ENCODE results near the gene SOX1.
A peak's percentile ranks its signal among the peaks of the same experiment; 100 is the strongest.

Gene SOX1

DNA sequence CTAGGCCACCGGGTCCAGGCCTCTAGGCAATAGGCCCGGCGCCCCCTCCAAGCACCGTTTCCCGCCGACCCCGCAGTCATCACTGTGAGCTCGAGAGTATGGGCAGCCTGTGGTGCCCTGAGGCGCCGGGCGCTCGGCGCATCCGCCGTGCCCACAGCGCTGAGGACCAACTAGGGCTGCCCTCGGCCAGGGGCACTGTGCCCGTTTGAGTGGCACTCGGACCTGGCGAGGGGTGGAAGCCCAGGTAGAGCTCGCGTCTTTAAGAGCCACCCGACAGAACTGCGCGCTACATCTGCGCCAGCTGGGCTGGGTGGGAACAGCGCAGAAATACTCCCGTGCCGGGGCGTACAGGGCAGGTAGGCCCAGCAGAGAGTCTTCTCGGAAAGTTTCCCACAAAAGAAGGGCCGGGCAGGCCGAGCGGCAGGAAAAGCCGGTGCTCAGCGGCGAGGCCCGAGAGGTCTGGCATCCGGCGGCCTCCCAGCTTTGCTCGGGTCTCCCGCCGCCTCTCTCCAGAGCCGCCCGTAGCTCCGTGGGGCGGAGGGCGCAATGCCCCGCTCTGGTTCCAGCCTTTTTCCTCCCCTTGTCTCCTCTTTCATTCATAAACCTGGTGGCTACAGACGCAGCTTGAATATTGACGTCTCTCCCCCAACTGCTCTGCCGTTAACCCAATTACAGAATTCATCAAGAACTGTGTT lies 5.4 kb upstream of the SOX1 start:
- TF ChIP-seq, protein P1, sequence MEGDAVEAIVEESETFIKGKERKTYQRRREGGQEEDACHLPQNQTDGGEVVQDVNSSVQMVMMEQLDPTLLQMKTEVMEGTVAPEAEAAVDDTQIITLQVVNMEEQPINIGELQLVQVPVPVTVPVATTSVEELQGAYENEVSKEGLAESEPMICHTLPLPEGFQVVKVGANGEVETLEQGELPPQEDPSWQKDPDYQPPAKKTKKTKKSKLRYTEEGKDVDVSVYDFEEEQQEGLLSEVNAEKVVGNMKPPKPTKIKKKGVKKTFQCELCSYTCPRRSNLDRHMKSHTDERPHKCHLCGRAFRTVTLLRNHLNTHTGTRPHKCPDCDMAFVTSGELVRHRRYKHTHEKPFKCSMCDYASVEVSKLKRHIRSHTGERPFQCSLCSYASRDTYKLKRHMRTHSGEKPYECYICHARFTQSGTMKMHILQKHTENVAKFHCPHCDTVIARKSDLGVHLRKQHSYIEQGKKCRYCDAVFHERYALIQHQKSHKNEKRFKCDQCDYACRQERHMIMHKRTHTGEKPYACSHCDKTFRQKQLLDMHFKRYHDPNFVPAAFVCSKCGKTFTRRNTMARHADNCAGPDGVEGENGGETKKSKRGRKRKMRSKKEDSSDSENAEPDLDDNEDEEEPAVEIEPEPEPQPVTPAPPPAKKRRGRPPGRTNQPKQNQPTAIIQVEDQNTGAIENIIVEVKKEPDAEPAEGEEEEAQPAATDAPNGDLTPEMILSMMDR (IDR thresholded peaks at IDR 0.05; ENCODE audit: low read depth, low read length, missing control alignments) = no peak
- H3K4me3 ChIP-seq (ENCODE audit: low read depth, low read length) = no peak overlapping the region
- no peak for DNase-seq (ENCODE audit: low read depth)
- in situ Hi-C loops (cut with HindIII; ENCODE audit: low sequenced_read_pairs) = no loop called here

DNA sequence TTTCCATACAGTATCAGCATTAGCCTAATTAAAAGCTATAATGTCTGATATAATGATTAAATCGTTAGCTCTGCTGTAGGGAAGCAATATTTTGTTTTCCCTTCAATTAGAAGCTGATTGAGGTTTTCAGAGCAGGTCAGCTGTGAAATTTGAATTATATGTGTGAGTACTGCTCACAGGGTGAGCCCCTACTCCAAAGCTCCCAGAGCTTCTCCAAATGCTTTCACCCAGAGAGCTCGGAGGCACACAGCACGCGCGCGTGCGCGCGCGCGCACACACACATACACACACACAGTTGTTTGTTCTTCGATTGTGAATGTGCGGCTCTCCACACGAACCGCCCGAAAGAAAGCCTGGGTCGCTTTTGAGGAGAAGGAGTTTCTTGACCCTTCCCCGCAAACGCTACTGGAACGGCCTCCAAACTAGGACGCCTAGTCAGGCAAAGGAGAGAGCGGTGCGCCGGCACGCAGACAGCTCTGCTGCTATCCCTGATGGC lies 4.8 kb upstream of the SOX1 start:
- TF ChIP-seq, protein P1 (IDR thresholded peaks at IDR 0.05; ENCODE audit: low read depth, low read length, missing control alignments) = no peak
- no peak overlapping the region for H3K4me3 ChIP-seq (ENCODE audit: low read depth, low read length)
- in situ Hi-C loops (cut with HindIII; ENCODE audit: low sequenced_read_pairs) = no loop called here
- DNase-seq (ENCODE audit: low read depth) = no peak

DNA sequence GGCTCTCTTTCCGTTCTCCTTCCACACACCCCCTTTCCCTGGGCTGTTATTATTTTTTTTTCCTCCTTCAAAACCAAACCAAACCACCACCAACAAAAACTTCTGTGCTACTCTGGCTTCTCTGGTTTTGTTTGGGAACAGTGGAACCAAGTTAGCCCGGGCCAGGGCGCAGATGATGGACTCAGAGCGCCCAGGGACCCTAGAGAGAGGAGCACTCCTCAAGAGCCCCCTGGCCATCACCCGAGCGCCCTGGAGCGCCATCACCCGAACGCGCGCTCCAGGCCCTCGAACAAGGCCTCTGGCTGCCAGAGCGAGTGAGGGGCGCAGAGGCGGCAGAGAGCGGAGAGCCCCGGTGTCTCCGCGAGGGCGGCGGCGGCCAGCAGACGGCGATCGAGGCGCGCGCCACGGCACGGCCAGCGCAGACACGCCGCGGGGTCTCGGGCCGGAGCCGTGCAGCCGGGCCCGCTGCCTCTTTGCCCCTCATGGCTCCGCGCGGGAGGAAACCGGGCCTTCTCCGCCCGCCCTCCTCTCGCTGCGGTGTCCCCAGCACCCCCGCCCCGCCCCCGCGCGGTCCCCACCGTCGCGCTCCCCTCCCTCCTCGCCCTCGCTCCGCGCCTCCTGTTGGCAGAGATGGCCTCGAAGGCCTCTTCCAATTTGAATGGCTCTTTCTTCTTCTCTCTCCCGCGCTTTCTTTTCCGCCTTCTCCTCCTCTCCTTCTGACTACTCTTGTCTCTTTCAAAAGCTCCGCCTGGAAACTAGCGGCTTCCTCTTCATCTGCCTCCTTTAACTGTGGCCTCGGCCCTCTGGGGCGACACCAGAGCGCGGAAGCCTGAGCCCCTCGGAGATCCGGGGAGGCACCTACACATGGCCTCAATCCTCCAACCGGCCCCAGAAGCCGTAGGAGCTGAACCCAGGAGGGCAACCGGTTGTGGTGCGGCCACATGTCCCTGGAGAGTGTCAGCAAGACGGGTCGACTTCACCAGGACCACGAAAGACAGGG lies 4.1 kb upstream of the SOX1 start:
- TF ChIP-seq, protein P1 (IDR thresholded peaks at IDR 0.05; ENCODE audit: low read depth, low read length, missing control alignments) = peak; percentile 18
- in situ Hi-C loops (cut with HindIII; ENCODE audit: low sequenced_read_pairs) = no loop called here
- DNase-seq (ENCODE audit: low read depth) = no peak
- no peak overlapping the region for H3K4me3 ChIP-seq (ENCODE audit: low read depth, low read length)

DNA sequence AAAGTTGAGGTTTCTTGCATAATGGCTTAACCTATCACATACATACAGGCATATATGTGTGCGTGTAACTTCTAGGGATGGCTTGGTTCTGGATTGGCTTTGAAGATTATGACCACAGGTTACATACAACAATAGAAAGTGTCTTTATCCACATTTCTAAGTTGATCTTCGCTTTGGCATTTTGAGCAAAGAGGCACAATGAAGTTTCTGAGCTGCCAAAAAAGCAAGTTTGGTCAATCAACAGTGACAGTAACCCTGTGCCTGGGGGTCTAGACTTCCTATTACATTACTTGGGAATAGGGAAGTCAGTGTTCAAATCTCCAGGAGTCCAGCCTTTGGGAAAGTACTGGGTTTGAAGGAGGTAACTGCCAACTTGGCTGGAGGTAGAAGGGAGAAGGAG lies 3.1 kb upstream of the SOX1 start:
- in situ Hi-C loops (cut with HindIII; ENCODE audit: low sequenced_read_pairs) = no loop called here
- H3K4me3 ChIP-seq (ENCODE audit: low read depth, low read length) = no peak overlapping the region
- DNase-seq (ENCODE audit: low read depth) = no peak
- TF ChIP-seq, protein P1 (IDR thresholded peaks at IDR 0.05; ENCODE audit: low read depth, low read length, missing control alignments) = no peak

DNA sequence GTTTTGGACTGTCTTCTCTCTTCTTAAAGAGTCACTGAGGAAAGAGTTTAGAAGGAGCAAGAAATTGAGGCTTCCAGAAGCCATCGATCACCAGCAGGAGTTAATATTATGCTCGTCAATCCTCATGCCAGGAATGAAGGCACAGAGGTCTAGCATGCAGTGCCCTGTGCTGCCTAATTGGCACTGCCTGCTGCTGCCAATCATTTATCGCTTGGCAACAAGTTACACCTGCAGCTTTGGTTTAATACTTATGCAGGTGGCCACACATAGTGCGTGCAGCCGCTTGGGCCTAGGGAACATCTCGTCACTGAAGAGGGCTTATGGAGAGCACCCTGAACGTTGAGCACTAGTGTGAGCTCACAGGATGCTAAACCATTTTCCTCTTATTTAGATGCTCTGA lies 2.7 kb upstream of the SOX1 start:
- in situ Hi-C loops (cut with HindIII; ENCODE audit: low sequenced_read_pairs) = no loop called here
- DNase-seq (ENCODE audit: low read depth) = no peak
- no peak overlapping the region for H3K4me3 ChIP-seq (ENCODE audit: low read depth, low read length)
- TF ChIP-seq, protein P1 (IDR thresholded peaks at IDR 0.05; ENCODE audit: low read depth, low read length, missing control alignments) = no peak

DNA sequence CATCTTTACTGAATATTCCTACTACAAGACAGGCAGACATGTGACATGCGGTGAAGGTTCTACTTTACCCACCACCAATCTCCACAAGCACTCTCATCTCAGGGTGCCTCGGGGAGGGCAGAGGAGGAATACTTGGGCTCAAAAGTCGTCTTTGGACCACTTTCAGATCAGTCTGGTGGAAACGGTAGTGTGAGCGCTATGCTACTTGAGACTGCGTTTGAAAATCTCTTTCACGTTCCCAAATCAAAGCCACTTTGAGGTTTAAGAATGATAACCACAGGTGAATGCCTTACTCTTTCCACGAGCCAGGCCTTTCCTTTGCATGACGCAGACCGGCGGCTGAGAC lies 1.5 kb upstream of the SOX1 start:
- H3K4me3 ChIP-seq (ENCODE audit: low read depth, low read length) = no peak overlapping the region
- DNase-seq (ENCODE audit: low read depth) = no peak
- TF ChIP-seq, protein P1 (IDR thresholded peaks at IDR 0.05; ENCODE audit: low read depth, low read length, missing control alignments) = no peak
- in situ Hi-C loops (cut with HindIII; ENCODE audit: low sequenced_read_pairs) = no loop called here
